ENCODE measurements around the gene ACO1. TPM values are rescaled to one million over a fixed set of nuclear protein-coding genes. Genes with fewer than 3 reads are reported as not detected.

ACO1 gene
- total and polyA plus RNA-seq, 2 donors (not counting 3 experiments of a cell fraction or from before 2014, with no cell fraction given) = 51.6 to 54.1 TPM

GRCh38 chr9:32378993-32379729 is 5.3 kb upstream of the ACO1 start:
- no peaks in the 10 kb centered on the region for H3K9me1 ChIP-seq (replicated peaks; ENCODE audit: control insufficient read depth, extremely low read depth, insufficient read depth, low read length)
- no peak overlapping the region for H3K27ac ChIP-seq (ENCODE audit: insufficient read depth, low read depth, low read length)
- H3K4me3 ChIP-seq (replicated peaks in 1 of 3; ENCODE audit: insufficient read depth in 1 of 3, low read depth in 1 of 3, low read length in 3 of 3) = no peak overlapping the region
- peaks cover 15% of the 10 kb centered on the region for H3K4me1 ChIP-seq (ENCODE audit: control insufficient read depth, extremely low read depth, insufficient read depth, low read length)
- ChIA-PET CTCF (interaction anchor here (0.6 to 7.0 kb wide), 65 partner anchors 8 to 661 kb away, joined by 3 to 1384 read pairs (median 6); partner anchors contain the start of genes APTX, NDUFB6, RIGI and SMIM27), POLR2A (interaction anchor here (1.3 to 2.5 kb wide), 4 partner anchors 51 to 646 kb away, joined by 3 to 15 read pairs (median 4); partner anchors contain the start of genes DNAJA1 and RIGI)
- peak overlapping the region; percentile 56 for H3K4me2 ChIP-seq (ENCODE audit: insufficient read depth, low read length)
- no peaks in the 10 kb centered on the region for H4K20me1 ChIP-seq (replicated peaks; ENCODE audit: control insufficient read depth, extremely low read depth, insufficient read depth, low read length)
- no TSS peak for BruUV-seq (replicated peaks)
- no peak overlapping the region for H3K9ac ChIP-seq (replicated peaks; ENCODE audit: extremely low read depth, insufficient read depth, low read length)
- DNase-seq (ENCODE audit: low read depth, low spot score) (peak; percentile 83), FAIRE-seq (peak; percentile 92)
- dilution Hi-C loops (cut with MboI; ENCODE audit: extremely low pct_ligation_motif_present, low sequenced_read_pairs) = loop anchor here (25.0 kb wide), 1 partner anchor 183 kb away; the partner anchor contains the start of genes NDUFB6, SMIM27 and TOPORS
- TF ChIP-seq GATA2 (IDR thresholded peaks at IDR 0.05; ENCODE audit: insufficient read depth, insufficient read length, low read depth, low read length) = no peak
- TF ChIP-seq MYC (IDR thresholded peaks at IDR 0.05; ENCODE audit: low read depth, low read length) = no peak
- TF ChIP-seq POLR2AphosphoS5 (IDR thresholded peaks at IDR 0.05; ENCODE audit: insufficient read depth, low read depth, low read length) = no peak
- TF ChIP-seq POLR2A (IDR thresholded peaks at IDR 0.05; ENCODE audit: low read depth, low read length) = no peak
- no peak for TF ChIP-seq MAX (IDR thresholded peaks at IDR 0.05; ENCODE audit: insufficient read depth, insufficient read length)
- TF ChIP-seq CTCF (IDR thresholded peaks at IDR 0.05; ENCODE audit: extremely low read depth in 1 of 2, insufficient read depth in 1 of 2, low read depth in 1 of 2, low read length in 2 of 2) = peak; percentile 60 to 72
- TF ChIP-seq FOS (IDR thresholded peaks at IDR 0.05; ENCODE audit: borderline replicate concordance, insufficient read depth, low read length) = no peak
- intact Hi-C loops (cut with micrococcal nuclease) = loop anchor here (1.0 to 10.0 kb wide), 8 partner anchors 53 to 663 kb away; partner anchors contain the start of genes RIGI, SMIM27 and TOPORS
- H2AFZ ChIP-seq (ENCODE audit: low read depth, low read length) = peak overlapping the region; percentile 34
- no peaks in the 10 kb centered on the region for H3K79me2 ChIP-seq (ENCODE audit: control insufficient read depth, insufficient read depth, low read length)
- no peaks in the 10 kb centered on the region for H3K36me3 ChIP-seq (ENCODE audit: control insufficient read depth in 2 of 2, extremely low read depth in 1 of 2, insufficient read depth in 2 of 2, low read length in 2 of 2)
- H3K9me3 ChIP-seq (replicated peaks; ENCODE audit: control insufficient read depth, insufficient read depth, low read length) = no peaks in the 10 kb centered on the region
- H3K27me3 ChIP-seq (ENCODE audit: control insufficient read depth in 2 of 2, insufficient read depth in 2 of 2, low read length in 2 of 2) = peaks cover 0 to 5% of the 10 kb centered on the region in 2 experiments

Data from endothelial cell of umbilical vein (primary cell).